ENCODE results near the gene ATP6V0B. TPM values are rescaled to one million over a fixed set of nuclear protein-coding genes. Genes with fewer than 3 reads are reported as not detected.

ATP6V0B gene
- total RNA-seq, 2 experiments from 2014 or later, result 42.9 to 47.0 TPM

DNA sequence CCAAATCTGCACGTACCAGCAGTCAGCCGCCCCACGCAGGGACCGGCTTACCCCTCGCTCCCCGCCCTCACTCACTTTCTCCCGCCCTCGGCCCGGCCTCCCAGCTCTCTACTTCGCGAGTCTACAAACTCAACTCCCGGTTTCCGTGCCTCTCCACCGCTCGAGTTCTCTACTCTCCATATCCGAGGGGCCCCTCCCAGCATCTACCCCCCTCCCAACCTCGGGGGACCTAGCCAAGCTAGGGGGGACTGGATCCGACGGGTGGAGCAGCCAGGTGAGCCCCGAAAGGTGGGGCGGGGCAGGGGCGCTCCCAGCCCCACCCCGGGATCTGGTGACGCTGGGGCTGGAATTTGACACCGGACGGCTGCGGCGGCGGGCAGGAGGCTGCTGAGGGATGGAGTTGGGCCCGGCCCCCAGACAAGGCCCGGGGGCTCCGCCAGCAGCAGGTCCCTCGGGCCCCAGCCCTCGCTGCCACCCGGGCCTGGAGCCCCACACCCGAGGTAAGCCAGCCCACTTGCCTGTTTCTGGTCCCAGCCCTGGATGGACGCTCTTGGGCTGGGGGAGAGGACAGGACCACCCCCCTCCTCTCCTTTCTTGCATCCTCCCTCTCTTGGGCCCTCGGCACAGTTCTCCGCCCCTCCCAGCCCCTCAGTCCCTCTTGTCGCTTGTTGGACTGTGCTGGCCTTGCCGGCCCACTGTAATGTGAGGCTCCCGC lies 41.2 kb upstream of the ATP6V0B start, which contains the start of gene ARTN:
ARTN (plus strand) TSS at position 416 of the 715 bp plus-strand sequence. CDS start 1,856 bp downstream, outside the sequence.
- intact Hi-C loops (cut with DNase I, micrococcal nuclease), result loop anchor here (1.0 to 10.0 kb wide), 5 partner anchors 114 to 709 kb away; no protein-coding TSS in a partner anchor
- peak within 1 kb of the TSS; percentile 5 for H3K4me3 ChIP-seq (ENCODE audit: low read length)
- ATAC-seq (ENCODE audit: poor library complexity) (no peak), DNase-seq (no peak)
- peaks cover 0 to 12% of the 10 kb centered on the region in 2 experiments for H3K9me3 ChIP-seq (ENCODE audit: control insufficient read depth in 1 of 2, insufficient read depth in 1 of 2, low read length in 2 of 2)
- Mint-ChIP-seq H3K36me3 (ENCODE audit: low read depth) (no peaks in the 10 kb centered on the region), H3K27me3 (peaks cover 36% of the 10 kb centered on the region), H3K4me3 (peak within 1 kb of the TSS; percentile 48), H3K27ac (no peak within 1 kb of the TSS), H3K4me1 (ENCODE audit: low read depth) (peaks cover 15% of the 10 kb centered on the region), H3K9me3 (no peaks in the 10 kb centered on the region)
- ChIA-PET POLR2A (no interaction called here), CTCF (interaction anchor here (1.9 to 3.3 kb wide), 4 partner anchors 13 to 170 kb away, joined by 6 to 24 read pairs (median 16); partner anchors contain the start of genes ATP6V0B and IPO13)
- TF ChIP-seq, protein P1, sequence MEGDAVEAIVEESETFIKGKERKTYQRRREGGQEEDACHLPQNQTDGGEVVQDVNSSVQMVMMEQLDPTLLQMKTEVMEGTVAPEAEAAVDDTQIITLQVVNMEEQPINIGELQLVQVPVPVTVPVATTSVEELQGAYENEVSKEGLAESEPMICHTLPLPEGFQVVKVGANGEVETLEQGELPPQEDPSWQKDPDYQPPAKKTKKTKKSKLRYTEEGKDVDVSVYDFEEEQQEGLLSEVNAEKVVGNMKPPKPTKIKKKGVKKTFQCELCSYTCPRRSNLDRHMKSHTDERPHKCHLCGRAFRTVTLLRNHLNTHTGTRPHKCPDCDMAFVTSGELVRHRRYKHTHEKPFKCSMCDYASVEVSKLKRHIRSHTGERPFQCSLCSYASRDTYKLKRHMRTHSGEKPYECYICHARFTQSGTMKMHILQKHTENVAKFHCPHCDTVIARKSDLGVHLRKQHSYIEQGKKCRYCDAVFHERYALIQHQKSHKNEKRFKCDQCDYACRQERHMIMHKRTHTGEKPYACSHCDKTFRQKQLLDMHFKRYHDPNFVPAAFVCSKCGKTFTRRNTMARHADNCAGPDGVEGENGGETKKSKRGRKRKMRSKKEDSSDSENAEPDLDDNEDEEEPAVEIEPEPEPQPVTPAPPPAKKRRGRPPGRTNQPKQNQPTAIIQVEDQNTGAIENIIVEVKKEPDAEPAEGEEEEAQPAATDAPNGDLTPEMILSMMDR (IDR thresholded peaks at IDR 0.05), result no peak
- H3K4me1 ChIP-seq (ENCODE audit: insufficient read depth, low read length), result peaks cover 33% of the 10 kb centered on the region
- H3K27ac ChIP-seq (ENCODE audit: low read depth in 1 of 2, low read length in 2 of 2), result no peak within 1 kb of the TSS
- H3K36me3 ChIP-seq (ENCODE audit: insufficient read depth, low read length), result peaks cover 4% of the 10 kb centered on the region
- peaks cover 35 to 41% of the 10 kb centered on the region in 2 experiments for H3K27me3 ChIP-seq (ENCODE audit: control insufficient read depth in 1 of 2, insufficient read depth in 2 of 2, low read length in 2 of 2)

DNA sequence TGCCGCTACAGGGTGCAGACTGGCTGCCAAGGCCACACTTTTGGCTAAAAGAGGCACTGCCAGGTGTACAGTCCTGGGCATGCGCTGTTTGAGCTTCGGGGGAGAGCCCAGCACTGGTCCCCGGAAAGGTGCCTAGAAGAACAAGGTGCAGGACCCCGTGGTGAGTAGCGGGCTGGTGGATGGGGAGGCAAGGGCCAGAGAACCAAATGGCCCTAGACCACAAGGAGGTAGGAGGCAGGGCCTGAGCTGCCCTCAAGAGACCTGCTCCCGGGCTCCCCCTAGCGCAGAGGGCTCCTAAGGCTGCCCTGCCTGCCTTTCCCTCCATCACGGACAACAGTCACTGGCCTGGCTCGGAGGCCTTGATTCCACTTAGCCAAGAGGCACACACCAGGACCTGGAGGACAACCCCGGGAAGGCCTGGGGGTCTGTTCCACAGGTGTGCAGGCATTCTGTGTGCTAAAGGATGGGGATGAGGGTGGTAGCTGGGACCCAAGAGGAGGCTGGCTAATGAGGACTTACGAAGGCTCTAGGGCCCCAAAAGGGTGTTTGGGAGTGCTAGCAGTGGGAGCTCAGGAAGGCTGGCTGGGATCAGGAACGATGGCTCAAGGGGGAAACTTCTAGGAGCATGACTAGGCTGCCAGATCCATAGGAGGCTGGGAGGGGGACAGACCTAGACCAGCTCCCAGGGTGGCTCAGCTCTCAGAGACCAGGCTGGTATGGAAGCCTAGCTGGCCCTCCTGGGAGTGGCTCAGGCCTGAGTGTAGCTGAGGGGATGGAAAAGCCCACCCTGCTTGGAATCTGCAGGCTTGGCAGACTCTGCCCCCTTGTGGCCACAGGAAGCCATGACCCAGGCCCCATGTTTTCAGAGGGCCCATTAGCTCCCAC lies 40.4 kb upstream of the ATP6V0B start:
- Mint-ChIP-seq H3K36me3 (ENCODE audit: low read depth) (no peaks in the 10 kb centered on the region), H3K4me3 (peak overlapping the region; percentile 48), H3K27ac (no peak overlapping the region), H3K9me3 (no peaks in the 10 kb centered on the region), H3K27me3 (peaks cover 36% of the 10 kb centered on the region), H3K4me1 (ENCODE audit: low read depth) (peaks cover 15% of the 10 kb centered on the region)
- POLR2A ChIA-PET, result interaction anchor here (1.6 kb wide), 1 partner anchor 36 kb away, joined by 4 read pairs; the partner anchor contains the start of gene DPH2
- CTCF ChIA-PET, result interaction anchor here (0.5 to 3.3 kb wide), 16 partner anchors 9 to 850 kb away, joined by 3 to 24 read pairs (median 5); partner anchors contain the start of genes ATP6V0B, CCDC24, IPO13 and SLC6A9
- TF ChIP-seq, protein P1 (IDR thresholded peaks at IDR 0.05), result peak; percentile 68
- H3K4me3 ChIP-seq (ENCODE audit: low read length), result no peak overlapping the region
- DNase-seq (peak in 13 of 14 experiments; percentile 18 to 69 (median 40)), ATAC-seq (ENCODE audit: poor library complexity) (peak; percentile 65)
- H3K36me3 ChIP-seq (ENCODE audit: insufficient read depth, low read length), result peaks cover 4% of the 10 kb centered on the region
- no peak overlapping the region for H3K27ac ChIP-seq (ENCODE audit: low read depth in 1 of 2, low read length in 2 of 2)
- intact Hi-C loops (cut with DNase I, micrococcal nuclease), result loop anchor here (1.0 to 10.0 kb wide), 5 partner anchors 113 to 710 kb away; no protein-coding TSS in a partner anchor
- H3K27me3 ChIP-seq (ENCODE audit: control insufficient read depth in 1 of 2, insufficient read depth in 2 of 2, low read length in 2 of 2), result peaks cover 35 to 41% of the 10 kb centered on the region in 2 experiments
- H3K9me3 ChIP-seq (ENCODE audit: control insufficient read depth in 1 of 2, insufficient read depth in 1 of 2, low read length in 2 of 2), result peaks cover 0 to 12% of the 10 kb centered on the region in 2 experiments
- peaks cover 33% of the 10 kb centered on the region for H3K4me1 ChIP-seq (ENCODE audit: insufficient read depth, low read length)

DNA sequence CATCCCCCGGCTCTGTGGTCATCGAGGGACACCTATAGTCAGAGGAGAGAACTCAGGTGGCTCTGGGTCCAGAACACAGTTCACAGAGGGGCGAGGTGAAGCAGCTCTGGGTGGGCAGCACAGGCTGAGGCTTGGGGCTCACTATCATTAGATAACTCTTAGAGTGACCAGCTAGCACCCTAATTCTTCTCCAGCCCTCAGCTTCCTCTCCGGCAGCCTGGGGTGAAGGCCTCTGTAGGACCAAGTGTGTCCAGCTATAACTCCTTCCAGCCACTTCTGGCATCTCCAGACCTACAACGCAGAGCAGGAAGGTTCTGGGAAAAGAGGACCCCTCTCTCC lies 39.8 kb upstream of the ATP6V0B start:
- Mint-ChIP-seq H3K9me3 (no peaks in the 10 kb centered on the region), H3K27ac (no peak overlapping the region), H3K4me1 (ENCODE audit: low read depth) (peaks cover 15% of the 10 kb centered on the region), H3K27me3 (peaks cover 36% of the 10 kb centered on the region), H3K36me3 (ENCODE audit: low read depth) (no peaks in the 10 kb centered on the region), H3K4me3 (no peak overlapping the region)
- intact Hi-C loops (cut with DNase I, micrococcal nuclease), result loop anchor here (1.0 to 10.0 kb wide), 5 partner anchors 112 to 710 kb away; no protein-coding TSS in a partner anchor
- POLR2A ChIA-PET, result interaction anchor here (1.6 kb wide), 1 partner anchor 35 kb away, joined by 4 read pairs; the partner anchor contains the start of gene DPH2
- TF ChIP-seq, protein P1 (IDR thresholded peaks at IDR 0.05), result no peak
- peaks cover 33% of the 10 kb centered on the region for H3K4me1 ChIP-seq (ENCODE audit: insufficient read depth, low read length)
- no peak for ATAC-seq (ENCODE audit: poor library complexity)
- H3K36me3 ChIP-seq (ENCODE audit: insufficient read depth, low read length), result peaks cover 4% of the 10 kb centered on the region
- peaks cover 35 to 41% of the 10 kb centered on the region in 2 experiments for H3K27me3 ChIP-seq (ENCODE audit: control insufficient read depth in 1 of 2, insufficient read depth in 2 of 2, low read length in 2 of 2)
- no peak for DNase-seq
- H3K9me3 ChIP-seq (ENCODE audit: control insufficient read depth in 1 of 2, insufficient read depth in 1 of 2, low read length in 2 of 2), result peaks cover 0 to 12% of the 10 kb centered on the region in 2 experiments
- no peak overlapping the region for H3K27ac ChIP-seq (ENCODE audit: low read depth in 1 of 2, low read length in 2 of 2)
- CTCF ChIA-PET, result interaction anchor here (0.5 to 3.3 kb wide), 16 partner anchors 9 to 851 kb away, joined by 3 to 24 read pairs (median 5); partner anchors contain the start of genes ATP6V0B, CCDC24, IPO13 and SLC6A9
- H3K4me3 ChIP-seq (ENCODE audit: low read length), result no peak overlapping the region
